ENCODE results near the gene ADGRF4. TPM values are rescaled to one million over a fixed set of nuclear protein-coding genes. Genes with fewer than 3 reads are reported as not detected.

Gene ADGRF4
- total RNA-seq, 1 donor from 2014 or later, result not detected

DNA sequence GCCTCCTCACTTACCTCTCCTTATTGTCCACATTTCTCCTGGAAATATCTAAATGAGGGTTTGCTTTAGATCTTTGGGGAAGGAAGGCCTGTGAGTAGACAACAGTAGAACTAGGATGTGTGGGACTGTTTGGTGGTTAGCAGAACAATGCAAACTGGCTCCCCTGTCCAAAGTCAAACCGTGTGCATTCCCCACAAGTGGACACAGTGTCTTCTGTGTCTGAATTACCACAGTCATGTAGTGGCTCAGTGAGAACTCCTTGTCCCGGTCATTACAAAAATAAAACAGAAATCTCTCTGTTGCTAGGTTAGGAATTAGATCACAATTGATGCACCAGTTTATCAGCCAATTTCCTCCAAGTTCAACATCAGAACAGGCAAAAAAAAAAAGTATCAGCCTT is 455 bp upstream of the ADGRF4 start:
- H3K27me3 Mint-ChIP-seq (ENCODE audit: unreplicated experiment), result no peaks in the 10 kb centered on the region
- H3K4me3 Mint-ChIP-seq (ENCODE audit: unreplicated experiment), result no peak overlapping the region
- TF ChIP-seq, protein P1, sequence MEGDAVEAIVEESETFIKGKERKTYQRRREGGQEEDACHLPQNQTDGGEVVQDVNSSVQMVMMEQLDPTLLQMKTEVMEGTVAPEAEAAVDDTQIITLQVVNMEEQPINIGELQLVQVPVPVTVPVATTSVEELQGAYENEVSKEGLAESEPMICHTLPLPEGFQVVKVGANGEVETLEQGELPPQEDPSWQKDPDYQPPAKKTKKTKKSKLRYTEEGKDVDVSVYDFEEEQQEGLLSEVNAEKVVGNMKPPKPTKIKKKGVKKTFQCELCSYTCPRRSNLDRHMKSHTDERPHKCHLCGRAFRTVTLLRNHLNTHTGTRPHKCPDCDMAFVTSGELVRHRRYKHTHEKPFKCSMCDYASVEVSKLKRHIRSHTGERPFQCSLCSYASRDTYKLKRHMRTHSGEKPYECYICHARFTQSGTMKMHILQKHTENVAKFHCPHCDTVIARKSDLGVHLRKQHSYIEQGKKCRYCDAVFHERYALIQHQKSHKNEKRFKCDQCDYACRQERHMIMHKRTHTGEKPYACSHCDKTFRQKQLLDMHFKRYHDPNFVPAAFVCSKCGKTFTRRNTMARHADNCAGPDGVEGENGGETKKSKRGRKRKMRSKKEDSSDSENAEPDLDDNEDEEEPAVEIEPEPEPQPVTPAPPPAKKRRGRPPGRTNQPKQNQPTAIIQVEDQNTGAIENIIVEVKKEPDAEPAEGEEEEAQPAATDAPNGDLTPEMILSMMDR (IDR thresholded peaks at IDR 0.05; ENCODE audit: unreplicated experiment), result no peak
- no peaks in the 10 kb centered on the region for H3K4me1 Mint-ChIP-seq (ENCODE audit: unreplicated experiment)
- H3K9me3 Mint-ChIP-seq (ENCODE audit: unreplicated experiment), result no peaks in the 10 kb centered on the region
- no peaks in the 10 kb centered on the region for H3K36me3 Mint-ChIP-seq (ENCODE audit: low read depth, unreplicated experiment)
- no peak overlapping the region for H3K27ac Mint-ChIP-seq (ENCODE audit: unreplicated experiment)
- no peak for DNase-seq (ENCODE audit: low spot score)

DNA sequence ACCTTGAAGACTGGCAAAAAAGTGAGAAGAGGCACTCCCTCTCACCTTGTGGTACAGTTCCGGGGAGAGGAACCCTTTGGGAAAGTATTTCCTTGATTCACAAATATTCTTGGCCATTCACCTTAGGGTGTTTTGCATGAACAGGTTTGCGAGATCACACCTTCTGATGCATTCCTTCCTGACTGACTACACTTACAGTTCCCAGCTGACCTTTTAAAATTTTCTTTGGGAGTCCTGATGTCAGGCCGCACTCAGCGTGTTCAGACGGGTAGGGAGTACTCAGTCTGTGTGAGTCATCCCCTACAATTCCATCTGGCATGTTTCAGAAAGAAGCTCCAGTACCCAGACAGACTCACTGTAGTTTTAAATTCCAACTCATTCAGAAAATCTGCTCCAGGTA is 1.7 kb downstream of the ADGRF4 start:
- DNase-seq (ENCODE audit: low spot score), result no peak
- TF ChIP-seq, protein P1 (IDR thresholded peaks at IDR 0.05; ENCODE audit: unreplicated experiment), result no peak
- Mint-ChIP-seq H3K9me3 (ENCODE audit: unreplicated experiment) (no peaks in the 10 kb centered on the region), H3K4me1 (ENCODE audit: unreplicated experiment) (no peaks in the 10 kb centered on the region), H3K36me3 (ENCODE audit: low read depth, unreplicated experiment) (no peaks in the 10 kb centered on the region), H3K27ac (ENCODE audit: unreplicated experiment) (no peak overlapping the region), H3K4me3 (ENCODE audit: unreplicated experiment) (no peak overlapping the region), H3K27me3 (ENCODE audit: unreplicated experiment) (no peaks in the 10 kb centered on the region)

DNA sequence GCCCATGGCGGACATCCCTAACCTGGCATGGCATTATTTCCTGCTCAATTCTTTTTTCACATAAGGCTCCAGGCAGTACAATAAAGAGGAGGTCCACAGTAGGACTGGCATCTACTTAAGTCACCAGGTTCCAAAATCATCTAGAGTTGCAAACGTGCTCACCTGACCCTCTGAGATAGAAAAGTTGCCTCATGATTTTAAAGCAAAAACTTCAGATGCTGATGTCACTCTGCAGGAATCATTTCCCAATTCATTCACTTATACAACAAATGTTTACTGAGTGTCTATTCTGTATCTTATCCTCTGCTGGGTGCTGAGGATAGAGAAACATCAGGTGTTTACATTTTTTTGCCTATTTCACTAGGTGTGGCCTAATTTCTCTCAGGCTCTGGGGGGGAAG is 2.2 kb downstream of the ADGRF4 start:
- Mint-ChIP-seq H3K27me3 (ENCODE audit: unreplicated experiment) (no peaks in the 10 kb centered on the region), H3K36me3 (ENCODE audit: low read depth, unreplicated experiment) (no peaks in the 10 kb centered on the region), H3K27ac (ENCODE audit: unreplicated experiment) (no peak overlapping the region), H3K9me3 (ENCODE audit: unreplicated experiment) (no peaks in the 10 kb centered on the region), H3K4me3 (ENCODE audit: unreplicated experiment) (no peak overlapping the region), H3K4me1 (ENCODE audit: unreplicated experiment) (no peaks in the 10 kb centered on the region)
- TF ChIP-seq, protein P1 (IDR thresholded peaks at IDR 0.05; ENCODE audit: unreplicated experiment), result no peak
- DNase-seq (ENCODE audit: low spot score), result no peak

DNA sequence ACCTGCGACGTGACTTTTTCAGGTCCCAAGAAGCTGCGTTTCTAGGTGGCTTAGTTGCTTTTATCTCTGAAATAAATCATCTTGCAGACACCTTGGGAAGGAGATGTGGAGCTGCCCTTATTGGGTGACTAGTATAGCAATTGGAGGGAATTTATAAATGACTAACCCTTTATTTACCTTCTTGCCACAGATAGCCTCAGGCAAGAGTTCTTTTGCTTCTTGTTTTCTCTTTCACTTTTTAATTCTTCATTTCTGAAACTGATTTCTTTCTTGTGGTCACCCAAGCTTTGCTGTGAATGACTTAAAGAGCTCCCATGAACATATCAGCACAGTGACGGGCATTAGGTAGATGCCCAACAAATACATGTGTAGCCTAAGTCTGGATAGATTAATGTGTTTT is 3.0 kb downstream of the ADGRF4 start:
- Mint-ChIP-seq H3K27me3 (ENCODE audit: unreplicated experiment) (no peaks in the 10 kb centered on the region), H3K36me3 (ENCODE audit: low read depth, unreplicated experiment) (no peaks in the 10 kb centered on the region), H3K4me1 (ENCODE audit: unreplicated experiment) (no peaks in the 10 kb centered on the region), H3K27ac (ENCODE audit: unreplicated experiment) (no peak overlapping the region), H3K9me3 (ENCODE audit: unreplicated experiment) (no peaks in the 10 kb centered on the region), H3K4me3 (ENCODE audit: unreplicated experiment) (no peak overlapping the region)
- no peak for DNase-seq (ENCODE audit: low spot score)
- TF ChIP-seq, protein P1 (IDR thresholded peaks at IDR 0.05; ENCODE audit: unreplicated experiment), result no peak

DNA sequence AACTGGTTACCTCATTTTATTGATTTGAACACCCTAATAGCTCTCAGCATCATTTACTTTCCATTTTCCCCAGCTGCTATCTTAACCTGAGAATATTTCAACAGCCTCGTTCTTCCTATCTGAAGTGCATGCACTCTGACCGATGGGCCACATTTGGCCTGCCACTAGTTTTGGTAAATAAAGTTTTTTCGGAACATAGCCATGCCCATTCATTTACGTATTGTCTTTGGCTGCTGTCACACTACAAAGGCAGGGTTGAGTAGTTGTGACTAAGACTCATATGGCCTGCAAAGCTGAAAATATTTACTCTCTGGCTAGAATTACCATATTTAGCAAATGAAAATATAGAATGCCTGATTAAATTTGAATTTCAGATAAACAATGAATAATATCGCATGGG is 10.8 kb downstream of the ADGRF4 start:
- Mint-ChIP-seq H3K27me3 (ENCODE audit: unreplicated experiment) (no peaks in the 10 kb centered on the region), H3K4me1 (ENCODE audit: unreplicated experiment) (no peaks in the 10 kb centered on the region), H3K27ac (ENCODE audit: unreplicated experiment) (no peak overlapping the region), H3K4me3 (ENCODE audit: unreplicated experiment) (no peak overlapping the region), H3K9me3 (ENCODE audit: unreplicated experiment) (no peaks in the 10 kb centered on the region), H3K36me3 (ENCODE audit: low read depth, unreplicated experiment) (no peaks in the 10 kb centered on the region)
- TF ChIP-seq, protein P1 (IDR thresholded peaks at IDR 0.05; ENCODE audit: unreplicated experiment), result no peak
- DNase-seq (ENCODE audit: low spot score), result no peak
